Measurements from ENCODE around the gene MED10.

Gene MED10, protein sequence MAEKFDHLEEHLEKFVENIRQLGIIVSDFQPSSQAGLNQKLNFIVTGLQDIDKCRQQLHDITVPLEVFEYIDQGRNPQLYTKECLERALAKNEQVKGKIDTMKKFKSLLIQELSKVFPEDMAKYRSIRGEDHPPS

DNA sequence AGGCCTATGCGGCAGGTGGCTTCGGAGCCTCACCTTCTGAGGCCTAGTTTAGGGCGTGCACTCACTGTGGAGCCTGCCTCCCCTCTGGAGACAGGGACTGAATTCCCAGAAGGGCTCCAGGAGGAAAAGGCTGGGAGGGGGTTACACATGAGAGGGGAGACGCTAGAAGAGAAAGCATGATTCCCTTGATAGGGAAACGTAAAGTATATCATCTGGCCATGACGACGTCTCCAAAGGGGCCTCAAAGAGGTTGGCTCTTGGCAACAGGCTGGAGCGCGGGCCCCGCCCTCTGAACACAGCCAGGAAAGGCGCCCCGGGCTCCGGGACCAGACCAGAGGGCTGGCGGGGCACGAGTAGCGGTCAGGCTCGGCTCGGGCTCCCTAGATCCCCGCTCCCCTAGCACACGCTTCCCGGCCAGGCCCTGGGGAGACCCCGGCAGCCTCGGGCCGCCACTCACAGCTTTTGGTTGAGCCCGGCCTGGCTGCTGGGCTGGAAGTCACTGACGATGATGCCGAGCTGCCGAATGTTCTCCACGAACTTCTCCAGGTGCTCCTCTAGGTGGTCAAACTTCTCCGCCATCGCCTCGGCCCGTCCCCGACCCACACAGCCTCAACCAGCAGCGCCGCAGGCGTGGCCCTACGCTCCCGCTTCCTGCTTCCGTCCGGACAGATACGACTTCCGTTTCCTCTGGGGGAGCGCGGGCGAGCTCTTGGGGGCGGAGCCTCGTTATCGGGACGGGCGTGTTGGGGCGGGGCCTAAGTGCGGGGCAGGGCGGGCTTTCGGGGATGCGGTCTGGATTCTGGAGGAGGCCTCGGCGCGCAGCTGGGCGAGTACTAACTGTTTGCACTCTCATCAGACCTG is at the start of gene MED10:
Gene MED10 (minus strand): TSS at position 643 of the 861 bp plus-strand sequence. CDS start 64 bp downstream, at position 579.
- DNase-seq: peak; percentile 97

DNA sequence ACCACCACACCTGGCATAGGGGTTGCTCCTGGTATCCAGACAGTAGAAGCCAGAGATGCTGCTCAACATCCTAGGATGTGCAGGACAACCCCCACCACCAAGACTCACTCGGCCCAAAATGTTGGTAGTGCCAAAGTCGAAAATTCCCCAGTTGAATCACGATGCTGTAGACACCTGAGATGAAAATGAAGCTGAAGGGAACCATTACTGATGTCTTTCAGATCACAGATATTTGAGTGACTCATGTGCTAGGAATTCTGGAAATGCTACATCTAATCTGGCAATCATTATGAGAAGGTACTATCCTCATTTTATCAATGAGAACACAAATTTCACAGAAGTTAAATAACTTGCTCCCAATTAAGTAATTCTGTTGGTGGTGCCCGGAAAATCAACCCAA is 49.3 kb upstream of the MED10 start:
- no peak for DNase-seq

DNA sequence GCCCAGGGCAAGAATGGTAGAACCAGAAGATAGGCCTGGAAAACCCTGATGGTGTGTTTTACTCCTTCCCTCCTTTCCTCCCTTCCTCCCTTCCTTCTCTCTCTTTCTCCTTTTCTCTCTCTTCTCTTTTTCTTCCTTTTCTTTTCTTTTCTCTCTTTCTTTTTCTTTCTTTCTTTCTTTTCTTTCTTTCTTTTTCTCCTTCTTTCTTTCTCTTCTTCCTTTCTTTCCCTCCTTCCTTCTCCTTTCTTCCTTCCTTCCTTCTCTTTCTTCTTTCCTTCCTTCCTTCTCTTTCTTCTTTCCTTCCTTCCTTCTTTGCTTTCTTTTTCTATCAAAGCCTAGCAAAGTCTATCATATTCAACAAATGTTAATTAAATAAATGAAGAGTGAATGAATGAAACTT is 46.4 kb upstream of the MED10 start:
- no peak for DNase-seq

DNA sequence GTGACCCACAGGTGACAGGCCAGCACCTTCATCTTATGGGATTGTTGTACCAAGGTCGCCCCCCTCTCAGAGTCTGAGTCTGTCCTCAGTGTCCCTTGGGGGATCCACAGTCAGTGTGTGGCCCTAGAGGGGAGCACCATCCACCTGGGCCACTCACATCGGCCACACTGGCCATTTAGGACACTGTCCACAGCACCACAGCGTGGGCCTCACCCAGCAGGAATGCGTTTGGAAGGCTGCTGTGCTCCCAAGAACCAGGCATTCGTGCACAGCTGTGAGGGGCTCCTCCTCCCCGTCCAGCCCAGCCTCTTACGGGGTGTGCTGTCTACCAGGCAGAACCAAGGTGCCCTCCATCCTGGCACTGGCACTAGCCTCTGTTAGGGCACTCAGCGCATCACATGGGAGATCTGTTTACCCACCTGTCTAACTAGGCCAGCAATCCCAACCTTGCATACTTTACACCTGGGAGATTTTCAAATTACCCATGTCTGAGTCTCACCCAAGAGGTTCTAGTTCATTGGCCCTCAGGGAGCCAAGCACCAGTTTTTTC is 45.8 kb upstream of the MED10 start:
- DNase-seq: no peak

DNA sequence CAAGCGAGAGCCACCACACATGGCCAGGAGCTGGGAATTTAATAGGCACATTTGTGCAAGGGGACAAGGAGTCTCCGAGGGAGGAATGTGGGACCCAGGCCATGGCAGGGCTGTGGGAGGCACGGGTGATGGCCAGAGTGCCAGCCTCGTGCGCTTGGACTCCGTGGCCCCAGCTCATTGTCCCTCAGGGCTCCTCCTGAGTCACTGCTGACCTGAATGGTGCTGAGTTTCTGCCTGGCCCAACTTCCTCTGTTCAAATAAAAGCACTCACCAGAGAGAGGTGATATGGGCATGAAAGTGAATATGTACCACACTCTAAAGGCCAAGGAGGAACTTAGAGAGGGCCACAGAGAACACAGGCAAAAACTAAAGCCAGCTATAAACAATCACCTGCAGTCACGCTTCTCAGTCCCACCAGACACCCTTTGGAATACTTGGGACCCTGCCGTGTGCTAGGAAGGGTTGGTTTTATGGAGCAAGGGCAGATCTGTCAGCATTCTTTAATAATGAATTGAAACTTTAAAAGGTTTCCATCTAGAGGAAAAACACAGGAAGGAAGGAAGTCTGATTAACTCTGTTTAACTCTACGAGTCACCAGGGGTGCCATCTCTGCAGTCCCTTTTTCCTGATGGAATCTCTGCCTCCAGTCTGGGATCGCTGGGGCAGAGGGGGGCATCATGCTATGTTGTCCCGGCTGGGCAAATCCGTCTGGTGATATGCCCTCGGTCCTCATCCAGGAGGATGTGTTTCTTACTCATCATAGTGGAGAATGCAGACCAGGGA is 45.2 kb upstream of the MED10 start:
- DNase-seq: no peak

DNA sequence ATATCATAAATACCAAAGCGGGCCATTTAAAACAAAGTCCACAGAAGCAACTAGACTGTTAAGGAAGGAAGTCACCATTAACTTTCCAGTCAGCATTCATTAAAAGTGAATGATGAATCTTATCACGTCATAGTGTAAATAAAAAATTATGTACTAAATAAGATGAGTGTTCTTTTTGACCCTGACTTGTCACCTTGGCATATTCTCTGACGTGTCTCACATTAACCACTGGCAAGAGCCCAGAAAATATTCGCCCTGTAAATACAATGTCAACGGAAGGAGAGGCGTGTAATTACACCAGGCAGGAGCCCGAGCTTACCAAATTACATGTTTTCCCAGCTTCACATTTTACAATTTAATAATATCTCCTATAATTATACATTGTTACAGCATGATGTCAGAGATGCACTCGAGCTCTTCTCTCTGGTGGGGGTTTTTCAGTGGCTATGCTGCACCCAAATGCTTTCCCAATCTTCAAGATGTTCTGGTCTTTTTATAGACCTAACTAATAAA is 41.0 kb upstream of the MED10 start:
- peak; percentile 15 to 61 for DNase-seq

DNA sequence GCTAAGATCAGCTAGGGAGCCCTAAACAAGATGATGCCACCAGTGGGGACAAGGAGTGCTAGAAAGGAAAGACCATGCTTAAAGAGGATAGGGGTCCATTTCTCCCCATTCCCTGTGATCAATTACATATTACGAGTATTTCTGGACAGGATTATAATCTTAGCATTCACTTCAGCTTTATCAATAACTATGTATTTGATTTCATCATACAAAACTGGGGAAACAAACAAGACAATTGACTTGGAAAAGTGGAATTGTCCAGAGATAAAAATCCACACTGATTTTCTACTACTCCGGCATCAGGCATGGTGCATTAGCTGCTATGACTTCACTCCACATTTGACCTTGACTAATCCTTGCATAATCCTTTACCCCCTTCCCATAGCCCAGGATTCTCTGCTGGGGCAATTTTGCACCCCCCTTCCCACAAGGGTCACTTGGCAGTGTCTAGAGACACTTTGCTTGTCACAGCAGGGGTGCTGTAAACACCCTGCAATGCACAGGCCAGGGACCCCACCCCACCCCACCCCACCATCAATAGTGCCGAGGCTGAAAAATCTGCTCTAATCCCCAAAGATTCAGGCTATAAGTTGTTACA is 40.4 kb upstream of the MED10 start:
- no peak for DNase-seq

DNA sequence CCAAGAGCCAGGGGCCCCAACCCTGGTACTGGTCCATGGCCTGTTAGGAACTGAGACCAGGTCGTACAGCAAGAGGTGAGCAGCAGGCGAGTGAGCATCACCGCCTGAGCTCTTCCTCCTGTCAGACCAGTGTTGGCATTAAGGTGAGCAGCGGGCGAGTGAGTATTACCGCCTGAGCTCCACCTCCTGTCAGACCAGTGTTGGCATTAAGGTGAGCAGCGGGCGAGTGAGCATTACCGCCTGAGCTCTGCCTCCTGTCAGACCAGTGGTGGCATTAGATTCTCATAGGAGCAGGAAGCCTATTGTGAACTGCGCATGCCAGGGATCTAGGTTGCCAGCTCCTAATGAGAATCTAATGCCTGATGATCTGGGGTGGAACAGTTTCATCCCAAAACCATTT is 39.3 kb upstream of the MED10 start:
- no peak for DNase-seq

DNA sequence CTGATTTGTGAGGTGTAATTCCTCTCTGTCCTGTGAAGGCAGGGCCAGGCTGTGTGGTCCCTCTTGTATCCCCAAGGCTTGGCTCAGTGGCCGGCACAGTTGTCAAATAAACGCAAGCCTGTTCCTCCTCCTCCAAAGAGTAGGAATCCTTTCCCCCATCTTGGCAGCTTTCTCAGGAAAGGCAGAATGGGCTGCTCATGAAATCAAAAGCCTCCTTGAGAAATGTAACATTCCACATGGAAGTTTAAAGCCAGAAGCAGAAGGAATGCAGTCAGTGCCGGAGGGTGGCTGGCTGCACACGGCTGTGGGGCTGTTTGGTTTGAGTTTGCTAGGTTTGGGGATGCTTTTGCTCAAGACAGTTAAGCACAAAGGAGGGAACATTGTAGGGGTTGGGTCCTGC is 34.5 kb upstream of the MED10 start:
- DNase-seq: no peak

DNA sequence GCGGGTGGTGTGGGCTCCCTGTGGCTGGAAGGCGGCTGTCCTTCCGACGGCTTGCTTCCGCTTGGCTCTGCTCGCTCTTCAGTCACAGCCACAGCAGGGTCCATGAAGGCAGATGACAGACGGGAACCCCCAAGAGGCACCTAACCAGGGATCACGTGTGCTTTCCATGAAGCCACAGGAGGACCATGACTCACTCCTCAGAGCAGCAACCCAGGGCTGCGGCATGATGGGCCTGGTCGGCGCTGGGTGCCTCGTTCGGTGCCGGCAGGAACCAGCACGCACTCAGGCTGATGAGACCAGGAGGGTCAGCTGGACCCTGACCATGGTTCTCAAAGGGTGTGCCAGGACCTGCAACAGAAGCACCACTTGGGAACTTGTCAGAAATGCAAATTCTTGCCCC is 32.8 kb upstream of the MED10 start:
- no peak for DNase-seq

DNA sequence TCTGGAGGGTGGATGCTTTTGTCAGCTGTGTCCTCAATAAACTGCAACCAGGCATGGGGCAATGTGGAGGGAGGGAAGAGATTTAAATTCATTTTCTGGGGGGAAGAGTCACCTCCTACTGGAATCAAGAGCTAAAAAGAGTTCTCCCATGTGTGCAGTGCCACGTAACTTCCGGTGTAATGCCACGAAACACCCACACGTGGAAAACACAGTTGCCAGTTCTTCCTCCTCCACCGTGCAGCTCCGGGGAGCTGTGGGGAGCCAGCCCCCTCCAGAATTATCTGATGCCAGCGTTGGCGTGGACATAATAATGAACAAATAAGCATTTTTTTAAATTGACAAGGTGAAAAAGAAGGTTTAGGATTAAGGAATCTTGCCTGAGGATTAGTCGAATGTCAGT is 32.1 kb upstream of the MED10 start:
- no peak for DNase-seq

DNA sequence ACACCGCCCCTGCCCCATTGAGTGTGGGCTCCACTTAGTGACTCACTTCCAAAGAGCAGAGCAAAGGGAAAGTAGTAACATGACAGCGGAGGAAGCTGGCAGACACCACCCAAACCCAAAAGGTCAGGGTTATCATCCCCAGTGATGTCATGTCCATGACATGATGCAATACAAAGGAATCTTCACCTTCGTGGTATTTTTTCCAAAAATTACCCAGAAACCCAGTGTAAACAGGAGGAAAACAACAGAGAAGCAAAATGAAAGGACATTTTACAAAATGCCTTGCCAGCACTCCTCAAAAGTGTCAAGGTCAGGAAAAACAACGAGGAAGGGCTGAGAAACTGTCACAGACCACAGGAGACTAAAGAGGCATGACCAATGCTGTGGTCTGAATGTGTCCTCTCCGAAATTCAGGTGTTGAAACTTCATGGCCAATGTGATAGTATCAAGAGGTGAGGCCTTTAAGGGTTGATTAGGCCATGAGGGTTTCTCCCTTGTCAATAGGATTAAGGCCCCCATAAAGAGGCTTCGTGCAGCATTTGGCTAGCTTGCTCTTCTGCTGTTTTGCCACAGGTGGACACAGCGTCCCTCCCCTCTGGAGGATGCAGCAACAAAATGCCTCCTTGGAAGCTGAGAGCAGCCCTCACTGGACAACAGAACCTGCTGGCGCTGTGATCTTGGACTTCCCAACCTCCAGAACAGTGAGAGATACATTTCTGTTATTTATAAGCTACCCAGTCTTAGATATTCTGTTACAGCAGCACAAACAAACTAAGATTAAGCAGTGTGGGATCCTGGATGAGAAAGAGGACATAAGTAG is 30.5 kb upstream of the MED10 start:
- no peak for DNase-seq

DNA sequence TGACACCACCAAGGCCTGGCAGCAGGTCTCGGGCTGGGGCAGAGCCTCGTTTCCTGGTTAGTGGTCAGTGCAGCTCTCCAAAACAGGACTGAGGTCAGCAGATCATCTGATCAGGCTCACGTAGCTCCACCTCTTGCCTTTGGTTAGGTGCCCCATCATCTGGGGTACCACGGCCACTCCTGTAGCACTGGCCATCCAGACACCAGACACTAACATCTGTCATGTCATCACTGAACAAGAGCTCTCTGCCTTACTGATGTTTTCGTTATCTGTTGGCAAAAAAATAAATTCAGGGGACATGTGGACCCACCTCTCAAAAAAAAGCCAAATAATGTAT is 29.9 kb upstream of the MED10 start:
- DNase-seq: no peak

DNA sequence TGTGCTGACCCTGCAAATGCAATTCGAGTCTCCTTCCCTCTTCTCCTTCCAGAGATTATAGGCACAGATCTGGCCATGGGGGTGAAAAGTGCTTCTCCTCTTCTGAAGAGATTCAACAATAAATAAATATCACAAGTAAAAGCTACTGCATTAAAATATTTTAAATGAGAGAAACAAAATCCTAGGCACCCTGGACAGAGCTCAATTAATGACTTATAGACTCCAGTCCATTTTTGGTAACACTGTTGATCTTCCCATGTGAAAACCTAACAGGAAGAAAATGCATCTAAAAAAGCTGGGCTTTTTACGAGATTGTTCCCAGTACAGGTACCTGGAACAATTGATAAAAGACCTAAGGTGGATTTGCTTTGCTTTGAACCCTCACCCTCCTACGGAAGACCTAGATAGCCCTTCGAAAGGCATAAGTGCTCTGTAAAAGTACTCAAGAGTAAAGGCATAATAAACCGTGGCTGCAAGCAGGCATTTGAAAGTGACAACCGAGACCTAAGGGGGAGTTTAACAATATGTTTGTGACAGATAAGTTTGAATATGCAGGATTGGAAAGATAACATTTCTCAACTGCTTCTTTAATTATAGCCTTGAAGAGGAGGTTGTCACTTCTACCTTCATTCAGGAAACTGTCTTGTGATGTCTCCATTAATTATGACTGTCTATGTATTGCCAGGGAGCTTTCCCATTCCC is 29.4 kb upstream of the MED10 start:
- no peak for DNase-seq

DNA sequence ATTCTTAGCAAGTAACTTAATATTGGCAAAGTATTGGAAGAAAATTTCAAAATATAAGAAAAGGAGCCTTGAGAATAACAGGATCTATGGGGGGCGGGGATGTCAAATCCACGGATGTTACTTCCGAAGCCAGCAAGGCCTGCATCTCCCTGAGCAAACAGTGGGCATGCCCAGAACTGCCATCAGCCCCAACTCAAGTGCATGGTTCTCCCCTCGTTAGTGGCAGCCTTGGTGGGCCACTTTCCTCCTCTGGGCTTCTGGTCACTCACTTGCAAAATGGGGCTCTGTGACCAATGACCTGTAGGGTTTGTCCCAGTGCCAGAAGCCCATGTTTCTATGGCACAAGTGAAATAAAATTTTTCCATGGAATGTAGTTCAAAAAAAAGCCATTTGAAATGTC is 27.2 kb upstream of the MED10 start:
- no peak for DNase-seq

DNA sequence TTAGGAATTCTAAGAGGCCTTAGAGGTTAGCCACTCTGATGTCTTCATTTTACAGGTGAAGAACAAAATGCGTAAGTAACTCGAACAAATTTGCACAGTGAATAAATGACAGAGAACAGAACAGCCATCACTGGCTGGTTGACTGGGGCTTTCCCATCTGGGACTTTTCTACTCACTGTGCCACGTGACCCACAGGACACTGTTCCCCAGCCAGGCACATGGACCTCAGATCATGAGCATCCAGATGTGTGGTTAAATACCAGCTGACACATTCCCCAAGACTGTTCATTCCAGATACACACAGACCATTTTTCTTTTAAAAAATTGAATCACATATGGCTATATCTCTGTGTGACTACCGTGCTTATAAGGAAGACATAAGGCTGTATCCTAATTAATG is 25.8 kb upstream of the MED10 start:
- no peak for DNase-seq

DNA sequence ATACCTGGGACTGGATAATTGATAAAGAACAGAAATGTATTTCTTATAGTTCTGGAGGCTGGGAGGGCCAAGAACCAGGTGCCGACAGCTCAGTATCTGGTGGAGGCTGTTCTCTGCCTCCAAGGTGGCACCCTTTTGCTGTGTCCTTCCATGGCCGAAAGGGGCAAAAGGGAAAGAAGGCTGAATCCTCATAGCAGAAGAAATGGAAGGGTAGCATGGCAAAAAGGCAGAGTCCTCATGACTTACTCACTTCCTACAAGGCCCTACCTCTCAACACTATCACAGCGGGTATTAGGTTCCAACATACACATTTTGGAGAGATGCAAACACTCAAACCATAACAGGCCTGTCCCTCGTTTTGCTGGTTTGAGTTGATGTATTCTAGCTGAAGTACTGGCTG is 25.1 kb upstream of the MED10 start:
- DNase-seq: no peak

DNA sequence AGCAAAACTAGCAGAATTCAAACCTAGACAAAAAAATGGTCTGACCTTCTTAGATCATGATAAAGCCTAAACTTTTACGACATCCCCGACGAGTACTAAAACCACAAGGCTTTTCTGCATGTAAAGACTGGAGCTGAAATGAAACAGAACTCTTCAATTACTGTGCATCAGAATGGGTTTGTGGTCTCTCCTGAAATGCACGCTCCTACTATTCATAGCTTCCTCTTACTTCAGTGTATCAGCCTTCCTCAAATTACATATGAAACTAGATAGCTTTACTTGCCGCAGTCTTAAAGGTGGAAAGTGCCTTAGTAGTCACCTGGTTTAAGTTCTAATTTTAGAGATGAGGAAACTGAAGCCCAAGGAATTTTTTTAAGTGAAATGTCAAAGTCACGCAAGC is 24.6 kb upstream of the MED10 start:
- no peak for DNase-seq

DNA sequence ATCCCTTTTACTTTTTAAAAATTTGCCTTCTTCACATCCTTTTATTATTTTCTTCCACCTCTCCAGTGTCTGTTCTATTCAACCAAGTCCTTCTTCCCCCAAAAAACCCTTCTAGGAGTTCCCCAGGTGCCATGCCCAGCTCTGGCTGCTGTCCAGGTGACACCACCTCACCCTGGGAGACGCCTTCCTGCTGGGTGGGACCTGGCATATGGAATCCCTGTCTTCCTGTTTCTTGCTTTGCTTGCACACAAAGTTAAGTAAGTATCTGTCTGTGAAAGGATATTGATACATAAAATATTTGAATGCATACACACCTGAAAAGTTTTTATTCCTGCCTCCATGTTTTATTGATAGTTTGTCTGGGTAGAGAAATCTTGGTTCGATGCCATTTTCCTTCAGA is 23.1 kb upstream of the MED10 start:
- no peak for DNase-seq

DNA sequence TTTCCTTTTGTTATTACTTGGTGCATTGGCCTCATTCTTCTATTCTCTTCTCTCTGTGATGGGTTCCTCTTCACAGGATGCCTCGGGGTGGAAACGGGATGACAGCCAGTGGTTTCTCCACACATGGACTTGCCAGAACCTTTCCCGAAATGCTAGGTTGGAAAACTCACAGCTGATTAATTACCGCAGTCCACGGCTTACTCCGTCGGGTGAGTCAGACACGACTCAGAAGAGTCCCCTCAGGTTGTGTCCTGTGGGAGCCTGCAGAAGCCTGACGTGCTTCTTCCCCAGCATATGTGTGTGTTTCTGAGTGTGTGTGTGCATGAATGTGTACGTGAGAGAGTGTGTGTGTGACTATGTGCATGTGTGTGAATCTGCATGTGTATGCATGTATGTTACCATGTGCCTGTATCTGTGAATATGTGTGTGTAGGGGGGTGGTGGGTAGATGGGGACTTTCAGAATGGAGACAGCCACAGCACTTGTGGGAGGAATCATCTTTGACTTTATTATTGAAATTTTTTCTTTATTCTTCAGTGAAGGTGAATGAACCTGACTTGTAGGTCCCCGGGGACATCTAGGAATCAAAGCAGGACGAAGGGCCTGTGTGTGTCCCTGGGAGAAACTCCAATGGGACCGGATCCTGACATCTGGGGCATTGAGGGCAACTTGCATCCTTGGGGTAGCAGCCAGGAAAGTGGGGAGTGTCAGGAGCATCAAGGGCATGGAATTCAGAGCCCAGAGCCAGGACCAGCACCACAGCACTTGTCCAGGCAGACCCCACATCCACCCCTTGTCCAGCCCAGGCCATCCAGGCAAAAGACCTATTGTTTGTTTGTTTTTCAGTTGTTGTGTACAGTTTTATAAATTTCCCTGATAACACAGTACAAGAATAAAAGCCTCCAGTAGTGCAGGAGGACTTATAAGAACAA is 21.9 kb upstream of the MED10 start:
- no peak for DNase-seq

Measured in NCI-H1930 (cell line).